ENCODE results near the gene WDR91.

DNA sequence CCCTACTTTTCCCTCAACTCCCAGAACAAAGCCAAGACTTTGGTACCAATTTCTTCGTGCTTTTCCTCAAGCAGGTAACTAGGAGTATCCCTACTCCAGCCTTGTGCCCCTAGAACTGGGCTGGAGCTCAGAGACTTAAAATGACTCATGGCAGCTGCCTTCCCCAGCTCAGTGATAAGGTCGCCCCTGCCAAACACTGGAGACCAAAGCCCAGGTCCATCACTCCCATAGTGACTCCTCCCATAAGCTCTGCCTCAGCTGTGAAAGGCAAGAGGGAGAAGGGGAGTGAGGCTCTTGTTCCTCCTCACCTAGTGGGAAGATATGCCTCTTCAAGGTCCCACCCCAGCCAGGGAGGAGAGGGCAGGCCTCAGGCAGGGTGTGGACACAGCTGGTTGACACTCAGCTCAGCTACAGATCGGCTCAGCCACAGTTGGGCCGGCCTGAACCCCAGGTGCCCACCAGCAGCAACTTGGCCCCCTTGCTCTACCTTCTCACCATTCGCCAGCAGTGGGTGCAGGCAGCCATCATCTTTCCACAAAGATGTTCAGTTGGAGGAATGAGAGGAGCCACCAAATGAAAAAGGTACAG is 27.0 kb downstream of the WDR91 start:
- TF ChIP-seq EZH2phosphoT487 (IDR thresholded peaks at IDR 0.05) = no peak
- TF ChIP-seq, protein P1, sequence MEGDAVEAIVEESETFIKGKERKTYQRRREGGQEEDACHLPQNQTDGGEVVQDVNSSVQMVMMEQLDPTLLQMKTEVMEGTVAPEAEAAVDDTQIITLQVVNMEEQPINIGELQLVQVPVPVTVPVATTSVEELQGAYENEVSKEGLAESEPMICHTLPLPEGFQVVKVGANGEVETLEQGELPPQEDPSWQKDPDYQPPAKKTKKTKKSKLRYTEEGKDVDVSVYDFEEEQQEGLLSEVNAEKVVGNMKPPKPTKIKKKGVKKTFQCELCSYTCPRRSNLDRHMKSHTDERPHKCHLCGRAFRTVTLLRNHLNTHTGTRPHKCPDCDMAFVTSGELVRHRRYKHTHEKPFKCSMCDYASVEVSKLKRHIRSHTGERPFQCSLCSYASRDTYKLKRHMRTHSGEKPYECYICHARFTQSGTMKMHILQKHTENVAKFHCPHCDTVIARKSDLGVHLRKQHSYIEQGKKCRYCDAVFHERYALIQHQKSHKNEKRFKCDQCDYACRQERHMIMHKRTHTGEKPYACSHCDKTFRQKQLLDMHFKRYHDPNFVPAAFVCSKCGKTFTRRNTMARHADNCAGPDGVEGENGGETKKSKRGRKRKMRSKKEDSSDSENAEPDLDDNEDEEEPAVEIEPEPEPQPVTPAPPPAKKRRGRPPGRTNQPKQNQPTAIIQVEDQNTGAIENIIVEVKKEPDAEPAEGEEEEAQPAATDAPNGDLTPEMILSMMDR (IDR thresholded peaks at IDR 0.05) = no peak
- no peak for TF ChIP-seq EZH2 (IDR thresholded peaks at IDR 0.05)
